ENCODE measurements around the gene PSMA2. TPM values are rescaled to one million over a fixed set of nuclear protein-coding genes. Genes with fewer than 3 reads are reported as not detected.

Gene PSMA2
- total RNA-seq, 1 experiment from 2014 or later = 152 TPM

DNA sequence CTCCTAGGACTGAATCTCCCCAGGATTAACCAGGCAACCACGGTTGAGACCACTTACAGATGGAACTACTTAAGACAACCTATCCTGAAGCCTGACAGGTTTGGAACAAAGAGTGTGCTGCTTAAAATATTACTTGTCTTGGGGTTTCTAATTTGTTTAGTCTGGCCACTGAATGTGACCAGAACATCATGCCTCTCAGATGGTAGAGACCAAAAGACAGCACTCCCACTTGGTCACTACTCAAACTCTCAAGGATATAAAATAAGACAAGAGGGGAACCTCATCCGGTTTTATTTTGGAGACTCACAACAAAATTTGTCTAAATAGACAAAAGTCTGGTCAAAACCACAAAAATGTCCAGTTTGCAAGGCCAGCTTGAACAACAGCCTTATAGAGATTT lies 15.5 kb upstream of the PSMA2 start:
- no peak overlapping the region for H3K4me2 ChIP-seq (ENCODE audit: low read length)
- no peaks in the 10 kb centered on the region for H3K4me1 ChIP-seq (ENCODE audit: control insufficient read depth in 1 of 2, insufficient read depth in 2 of 2, low read length in 2 of 2)
- intact Hi-C loops (cut with micrococcal nuclease) = no loop called here
- H3K9ac ChIP-seq (ENCODE audit: low read length) = no peak overlapping the region
- H3K27ac ChIP-seq (ENCODE audit: low read depth, low read length) = no peak overlapping the region
- H3K4me3 ChIP-seq (replicated peaks in 1 of 2; ENCODE audit: low read depth in 1 of 2, low read length in 2 of 2) = no peak overlapping the region
- no peak for ATAC-seq
- H3K27me3 ChIP-seq (ENCODE audit: insufficient read depth, low read length) = no peaks in the 10 kb centered on the region
- POLR2A ChIA-PET = no interaction called here
- no peak for DNase-seq (ENCODE audit: low read depth, low spot score)
- H2AFZ ChIP-seq (ENCODE audit: low read depth, low read length, poor library complexity, severe bottlenecking) = no peak overlapping the region
- no TSS peak for BruUV-seq (replicated peaks)
- no peaks in the 10 kb centered on the region for H3K79me2 ChIP-seq (ENCODE audit: insufficient read depth, low read length)
- RAD21 ChIA-PET (ENCODE audit: low non-redundant PET in 1 of 2, low total read pairs in 2 of 2, uncharacterized antibody in 2 of 2, unreplicated experiment in 2 of 2) = no interaction called here
- TF ChIP-seq, protein P1, sequence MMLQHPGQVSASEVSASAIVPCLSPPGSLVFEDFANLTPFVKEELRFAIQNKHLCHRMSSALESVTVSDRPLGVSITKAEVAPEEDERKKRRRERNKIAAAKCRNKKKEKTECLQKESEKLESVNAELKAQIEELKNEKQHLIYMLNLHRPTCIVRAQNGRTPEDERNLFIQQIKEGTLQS (IDR thresholded peaks at IDR 0.05) = no peak
- TF ChIP-seq, protein P2, sequence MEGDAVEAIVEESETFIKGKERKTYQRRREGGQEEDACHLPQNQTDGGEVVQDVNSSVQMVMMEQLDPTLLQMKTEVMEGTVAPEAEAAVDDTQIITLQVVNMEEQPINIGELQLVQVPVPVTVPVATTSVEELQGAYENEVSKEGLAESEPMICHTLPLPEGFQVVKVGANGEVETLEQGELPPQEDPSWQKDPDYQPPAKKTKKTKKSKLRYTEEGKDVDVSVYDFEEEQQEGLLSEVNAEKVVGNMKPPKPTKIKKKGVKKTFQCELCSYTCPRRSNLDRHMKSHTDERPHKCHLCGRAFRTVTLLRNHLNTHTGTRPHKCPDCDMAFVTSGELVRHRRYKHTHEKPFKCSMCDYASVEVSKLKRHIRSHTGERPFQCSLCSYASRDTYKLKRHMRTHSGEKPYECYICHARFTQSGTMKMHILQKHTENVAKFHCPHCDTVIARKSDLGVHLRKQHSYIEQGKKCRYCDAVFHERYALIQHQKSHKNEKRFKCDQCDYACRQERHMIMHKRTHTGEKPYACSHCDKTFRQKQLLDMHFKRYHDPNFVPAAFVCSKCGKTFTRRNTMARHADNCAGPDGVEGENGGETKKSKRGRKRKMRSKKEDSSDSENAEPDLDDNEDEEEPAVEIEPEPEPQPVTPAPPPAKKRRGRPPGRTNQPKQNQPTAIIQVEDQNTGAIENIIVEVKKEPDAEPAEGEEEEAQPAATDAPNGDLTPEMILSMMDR (IDR thresholded peaks at IDR 0.05 in 2 of 3, conservative IDR thresholded peaks at IDR 0.05 in 1 of 3; ENCODE audit: borderline replicate concordance in 1 of 3, insufficient read depth in 1 of 3, low read depth in 2 of 3, low read length in 2 of 3) = no peak
- TF ChIP-seq FOSL1 (IDR thresholded peaks at IDR 0.05; ENCODE audit: low read depth) (no peak), POLR2AphosphoS5 (IDR thresholded peaks at IDR 0.05; ENCODE audit: low read depth, low read length) (no peak), TCF7L2 (IDR thresholded peaks at IDR 0.05; ENCODE audit: borderline replicate concordance, extremely low read depth, insufficient read depth, insufficient read length) (no peak), EGR1 (IDR thresholded peaks at IDR 0.05; ENCODE audit: low read depth) (no peak), ZNF274 (IDR thresholded peaks at IDR 0.05; ENCODE audit: low read depth, low read length) (no peak), RAD21 (IDR thresholded peaks at IDR 0.05; ENCODE audit: low read depth) (no peak), EZH2phosphoT487 (IDR thresholded peaks at IDR 0.05; ENCODE audit: borderline replicate concordance) (no peak)
- CTCF ChIA-PET = no interaction called here
- H3K9me3 ChIP-seq (ENCODE audit: control insufficient read depth in 1 of 2, insufficient read depth in 1 of 2, low read depth in 1 of 2, low read length in 2 of 2) = no peaks in the 10 kb centered on the region
- no peaks in the 10 kb centered on the region for H4K20me1 ChIP-seq (ENCODE audit: insufficient read depth)
- H3K9me2 ChIP-seq (ENCODE audit: insufficient read depth) = no peaks in the 10 kb centered on the region
- no peaks in the 10 kb centered on the region for H3K36me3 ChIP-seq (ENCODE audit: control insufficient read depth in 1 of 2, insufficient read depth in 2 of 2, low read length in 2 of 2)
